Activated B cell treated with CpG ODN at 0.5 μM for 24 hours (primary cell): ENCODE data around the gene HLCS. TPM values are rescaled to one million over a fixed set of nuclear protein-coding genes. Genes with fewer than 3 reads are reported as not detected.

Experiments used
- ATAC-seq: fragments of 200-7000 bp; cut with Tn5 transposase; one replicate; pipeline ENCODE4 v1.10.0; 2021; ENCODE audit warnings: low read depth, mild to moderate bottlenecking, moderate library complexity
- CTCF ChIA-PET: fragments of 350-600 bp; sonication (Branson Sonifier 250); formaldehyde crosslinking; loops from one replicate; lab custom pipeline; 2021; ENCODE audit warnings: antibody characterized with exemption; lab: Charles Lee
- POLR2A ChIA-PET: fragments of 350-600 bp; sonication (Branson Sonifier 250); formaldehyde crosslinking; loops from one replicate; lab custom pipeline; 2021; ENCODE audit warnings: antibody characterized with exemption; lab: Charles Lee
- DNase-seq: peaks from one replicate; pipeline ENCODE4 v3.0.0; 2022
- H3K27ac Mint-ChIP-seq: one replicate; pipeline ENCODE4 v1.8.0; 2020; ENCODE audit warnings: mixed read lengths
- H3K27me3 Mint-ChIP-seq: one replicate; pipeline ENCODE4 v1.8.0; 2021; ENCODE audit warnings: mixed read lengths
- H3K36me3 Mint-ChIP-seq: one replicate; pipeline ENCODE4 v1.8.0; 2021; ENCODE audit warnings: low read depth, mixed read lengths
- H3K4me1 Mint-ChIP-seq: one replicate; pipeline ENCODE4 v1.8.0; 2021; ENCODE audit warnings: mixed read lengths
- H3K4me3 Mint-ChIP-seq: one replicate; pipeline ENCODE4 v1.8.0; 2020; ENCODE audit warnings: mild to moderate bottlenecking, mixed read lengths
- H3K9me3 Mint-ChIP-seq: one replicate; pipeline ENCODE4 v1.8.0; 2020; ENCODE audit warnings: mixed read lengths
- intact Hi-C: fragments of 100-400 bp; cut with micrococcal nuclease; formaldehyde crosslinking; loops from one replicate; pipeline ENCODE4 v1.15.1; 2024
- total RNA-seq: library from RNA; stranded (reverse); gene quantifications from 2 replicates; pipeline ENCODE4 v1.2.3, GENCODE V29; 2022
- TF ChIP-seq, protein P1 (sequence below): fragments of 200-600 bp; IDR thresholded peaks from one replicate; pipeline ENCODE4 v1.8.0; 2022; ENCODE audit warnings: antibody characterized with exemption, mild to moderate bottlenecking

HLCS gene
- total RNA-seq, 1 donor from 2014 or later = 10.6 TPM

DNA sequence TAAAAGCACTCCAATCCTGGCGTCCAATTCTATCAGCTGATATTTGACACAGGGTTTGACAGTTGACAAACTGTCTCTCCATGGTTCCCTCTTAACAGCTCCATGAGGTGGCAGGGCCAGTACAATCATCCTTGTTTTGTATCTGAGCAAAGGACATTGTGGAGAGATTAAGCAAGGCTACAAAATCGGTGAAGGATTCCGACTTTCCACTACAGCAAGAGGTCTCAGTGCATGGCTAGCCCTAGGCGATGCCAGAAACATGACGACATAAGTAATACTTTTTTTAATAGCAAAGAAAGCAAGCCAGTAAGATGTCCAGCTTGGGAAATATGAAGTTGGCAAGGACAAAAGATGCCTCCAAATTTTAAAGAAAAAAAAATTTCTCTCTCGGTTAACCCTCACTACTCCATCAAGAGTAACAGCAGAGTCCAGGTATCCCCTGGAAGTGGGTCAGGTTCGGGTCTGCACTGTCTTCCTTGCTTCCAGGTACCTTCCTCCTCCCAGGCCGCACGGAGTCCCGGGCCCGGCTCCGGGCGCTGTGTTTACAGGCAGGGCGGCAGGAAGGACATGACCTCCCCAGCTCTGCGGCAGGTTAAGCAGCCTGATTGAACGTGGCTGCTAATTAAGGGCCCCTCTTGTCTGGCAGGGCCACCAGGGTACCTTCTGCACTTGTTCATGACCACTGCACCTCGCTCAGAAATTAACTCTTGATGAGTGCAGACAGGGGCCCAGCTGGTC, 161.4 kb downstream of the HLCS start:
- Mint-ChIP-seq H3K36me3 (peaks cover 5% of the 10 kb centered on the region), H3K27ac (no peak overlapping the region), H3K27me3 (no peaks in the 10 kb centered on the region), H3K4me3 (no peak overlapping the region), H3K4me1 (peaks cover 2% of the 10 kb centered on the region), H3K9me3 (no peaks in the 10 kb centered on the region)
- TF ChIP-seq, protein P1, sequence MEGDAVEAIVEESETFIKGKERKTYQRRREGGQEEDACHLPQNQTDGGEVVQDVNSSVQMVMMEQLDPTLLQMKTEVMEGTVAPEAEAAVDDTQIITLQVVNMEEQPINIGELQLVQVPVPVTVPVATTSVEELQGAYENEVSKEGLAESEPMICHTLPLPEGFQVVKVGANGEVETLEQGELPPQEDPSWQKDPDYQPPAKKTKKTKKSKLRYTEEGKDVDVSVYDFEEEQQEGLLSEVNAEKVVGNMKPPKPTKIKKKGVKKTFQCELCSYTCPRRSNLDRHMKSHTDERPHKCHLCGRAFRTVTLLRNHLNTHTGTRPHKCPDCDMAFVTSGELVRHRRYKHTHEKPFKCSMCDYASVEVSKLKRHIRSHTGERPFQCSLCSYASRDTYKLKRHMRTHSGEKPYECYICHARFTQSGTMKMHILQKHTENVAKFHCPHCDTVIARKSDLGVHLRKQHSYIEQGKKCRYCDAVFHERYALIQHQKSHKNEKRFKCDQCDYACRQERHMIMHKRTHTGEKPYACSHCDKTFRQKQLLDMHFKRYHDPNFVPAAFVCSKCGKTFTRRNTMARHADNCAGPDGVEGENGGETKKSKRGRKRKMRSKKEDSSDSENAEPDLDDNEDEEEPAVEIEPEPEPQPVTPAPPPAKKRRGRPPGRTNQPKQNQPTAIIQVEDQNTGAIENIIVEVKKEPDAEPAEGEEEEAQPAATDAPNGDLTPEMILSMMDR = no peak
- ATAC-seq (no peak), DNase-seq (no peak)
- POLR2A ChIA-PET = no interaction called here
- intact Hi-C loops = no loop called here
- CTCF ChIA-PET = no interaction called here

DNA sequence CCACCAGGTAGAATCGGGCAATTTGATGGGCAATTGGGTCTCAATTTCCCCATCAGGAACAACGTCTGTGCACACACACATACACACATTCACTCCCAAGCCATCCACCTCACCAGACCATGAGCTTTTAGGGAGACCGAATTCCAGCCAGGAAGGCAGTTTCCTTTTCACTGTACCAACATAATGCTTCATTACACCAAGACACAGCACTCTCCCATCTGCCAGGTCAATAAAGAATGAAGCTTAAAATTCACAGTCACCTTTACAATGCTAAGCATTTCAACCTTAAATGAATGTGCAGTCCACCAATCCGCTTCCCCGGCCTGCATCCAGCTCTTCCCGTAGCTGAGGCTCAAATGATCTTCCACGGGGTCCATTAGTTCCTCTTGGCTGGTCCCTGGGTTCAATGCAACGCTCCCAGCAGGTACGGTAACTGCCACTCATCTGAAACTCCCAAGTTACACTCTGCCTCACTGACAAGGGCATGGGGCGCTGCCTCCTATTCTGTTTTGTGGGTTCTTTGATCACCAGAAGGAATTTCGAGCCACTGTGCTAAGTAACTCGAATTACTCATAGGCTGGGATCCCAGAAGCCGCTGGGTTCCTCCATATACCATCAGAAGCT, 162.5 kb downstream of the HLCS start:
- H3K9me3 Mint-ChIP-seq = peaks cover 8% of the 10 kb centered on the region
- CTCF ChIA-PET = no interaction called here
- TF ChIP-seq, protein P1 = no peak
- H3K4me1 Mint-ChIP-seq = peaks cover 2% of the 10 kb centered on the region
- peaks cover 13% of the 10 kb centered on the region for H3K36me3 Mint-ChIP-seq
- H3K4me3 Mint-ChIP-seq = no peak overlapping the region
- POLR2A ChIA-PET = no interaction called here
- ATAC-seq = no peak
- DNase-seq = no peak
- no peak overlapping the region for H3K27ac Mint-ChIP-seq
- H3K27me3 Mint-ChIP-seq = no peaks in the 10 kb centered on the region
- intact Hi-C loops = no loop called here

DNA sequence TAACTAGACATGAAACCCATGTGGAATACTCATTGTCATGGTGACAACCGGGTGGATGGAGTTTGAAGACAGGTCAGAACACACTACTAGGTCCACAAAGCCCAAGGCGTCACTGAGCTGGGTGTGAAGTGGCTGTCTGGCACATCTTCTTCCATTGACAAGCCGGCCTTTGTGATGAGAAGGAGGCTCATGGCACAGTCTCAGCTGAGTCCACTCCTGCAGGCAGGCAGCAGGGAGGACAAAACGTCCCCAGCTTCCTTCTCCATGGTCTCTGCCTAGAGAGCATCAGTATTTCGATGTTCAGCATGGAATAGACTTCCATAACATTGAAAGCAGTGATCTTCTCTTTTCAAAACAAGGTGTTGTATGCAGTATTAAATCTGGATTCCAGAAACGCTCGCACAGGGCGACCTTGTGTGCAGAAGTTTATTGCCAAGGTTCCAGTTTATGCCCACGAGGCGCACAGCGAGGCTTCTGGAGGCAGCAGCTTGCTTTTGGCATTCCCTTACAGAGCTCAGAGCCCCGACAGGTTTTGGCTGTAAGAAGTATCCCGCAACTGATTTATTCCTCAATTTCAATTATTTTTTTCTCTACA, 163.3 kb downstream of the HLCS start:
- Mint-ChIP-seq H3K9me3 (peaks cover 9% of the 10 kb centered on the region), H3K27me3 (no peaks in the 10 kb centered on the region), H3K4me1 (no peaks in the 10 kb centered on the region), H3K27ac (no peak overlapping the region), H3K4me3 (no peak overlapping the region), H3K36me3 (peaks cover 13% of the 10 kb centered on the region)
- intact Hi-C loops = no loop called here
- POLR2A ChIA-PET = no interaction called here
- CTCF ChIA-PET = no interaction called here
- DNase-seq = no peak
- TF ChIP-seq, protein P1 = no peak
- no peak for ATAC-seq

DNA sequence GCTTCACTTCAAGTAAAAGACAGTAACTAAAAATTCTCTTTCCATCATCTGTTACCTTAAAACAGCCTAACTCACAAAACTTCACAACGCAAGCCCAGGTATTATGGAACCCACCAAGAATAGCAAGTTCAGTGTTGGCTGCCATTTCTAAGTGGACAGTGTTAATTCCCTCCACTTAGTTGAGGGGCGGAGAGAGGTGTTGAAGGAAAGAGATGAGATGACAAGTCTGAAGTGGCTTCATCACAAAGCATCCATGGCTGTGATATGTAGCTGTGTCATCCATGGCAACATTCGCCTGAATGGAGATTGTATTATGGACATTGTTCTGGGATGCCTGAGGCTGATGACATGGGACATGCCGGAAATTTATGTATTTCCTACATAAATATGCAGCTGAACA, 165.7 kb downstream of the HLCS start:
- intact Hi-C loops = no loop called here
- Mint-ChIP-seq H3K36me3 (peaks cover 25% of the 10 kb centered on the region), H3K27me3 (no peaks in the 10 kb centered on the region), H3K9me3 (peaks cover 14% of the 10 kb centered on the region), H3K4me1 (no peaks in the 10 kb centered on the region), H3K27ac (no peak overlapping the region), H3K4me3 (no peak overlapping the region)
- DNase-seq (no peak), ATAC-seq (no peak)
- POLR2A ChIA-PET = no interaction called here
- CTCF ChIA-PET = no interaction called here
- TF ChIP-seq, protein P1 = no peak

DNA sequence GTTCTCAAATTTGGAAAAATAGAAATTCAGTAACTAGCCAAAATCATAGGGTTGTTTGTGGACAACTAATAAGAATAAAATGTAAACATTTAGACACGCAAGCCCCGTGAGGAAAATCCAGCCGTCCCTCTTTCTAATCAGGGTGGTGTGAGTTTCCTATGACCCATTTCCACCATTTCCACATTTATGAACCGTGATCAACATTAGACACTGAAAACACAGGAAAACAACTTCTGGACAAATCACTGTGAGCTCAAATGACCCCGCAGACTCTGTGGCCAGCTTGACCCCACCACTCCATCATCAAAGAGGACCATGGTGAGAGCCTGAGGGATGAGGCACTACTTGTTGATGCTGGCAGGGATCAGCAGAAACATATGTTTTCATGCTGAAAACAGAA, 166.6 kb downstream of the HLCS start:
- DNase-seq = no peak
- H3K9me3 Mint-ChIP-seq = peaks cover 14% of the 10 kb centered on the region
- intact Hi-C loops = no loop called here
- POLR2A ChIA-PET = no interaction called here
- H3K4me1 Mint-ChIP-seq = no peaks in the 10 kb centered on the region
- no peaks in the 10 kb centered on the region for H3K27me3 Mint-ChIP-seq
- TF ChIP-seq, protein P1 = no peak
- H3K36me3 Mint-ChIP-seq = peaks cover 25% of the 10 kb centered on the region
- CTCF ChIA-PET = no interaction called here
- no peak for ATAC-seq
- H3K4me3 Mint-ChIP-seq = no peak overlapping the region
- no peak overlapping the region for H3K27ac Mint-ChIP-seq
